GM12873 (cell line): Measurements from ENCODE around the gene MZB1.

Experiments used
- CTCF ChIP-seq: IDR thresholded peaks from 2 replicates; pipeline ENCODE4 v1.5.1; 2012; ENCODE audit warnings: low read depth, mild to moderate bottlenecking, moderate library complexity, low read length, control low read depth; ENCODE audit not compliant: insufficient read depth; ENCODE audit errors: missing control alignments

Gene MZB1

DNA sequence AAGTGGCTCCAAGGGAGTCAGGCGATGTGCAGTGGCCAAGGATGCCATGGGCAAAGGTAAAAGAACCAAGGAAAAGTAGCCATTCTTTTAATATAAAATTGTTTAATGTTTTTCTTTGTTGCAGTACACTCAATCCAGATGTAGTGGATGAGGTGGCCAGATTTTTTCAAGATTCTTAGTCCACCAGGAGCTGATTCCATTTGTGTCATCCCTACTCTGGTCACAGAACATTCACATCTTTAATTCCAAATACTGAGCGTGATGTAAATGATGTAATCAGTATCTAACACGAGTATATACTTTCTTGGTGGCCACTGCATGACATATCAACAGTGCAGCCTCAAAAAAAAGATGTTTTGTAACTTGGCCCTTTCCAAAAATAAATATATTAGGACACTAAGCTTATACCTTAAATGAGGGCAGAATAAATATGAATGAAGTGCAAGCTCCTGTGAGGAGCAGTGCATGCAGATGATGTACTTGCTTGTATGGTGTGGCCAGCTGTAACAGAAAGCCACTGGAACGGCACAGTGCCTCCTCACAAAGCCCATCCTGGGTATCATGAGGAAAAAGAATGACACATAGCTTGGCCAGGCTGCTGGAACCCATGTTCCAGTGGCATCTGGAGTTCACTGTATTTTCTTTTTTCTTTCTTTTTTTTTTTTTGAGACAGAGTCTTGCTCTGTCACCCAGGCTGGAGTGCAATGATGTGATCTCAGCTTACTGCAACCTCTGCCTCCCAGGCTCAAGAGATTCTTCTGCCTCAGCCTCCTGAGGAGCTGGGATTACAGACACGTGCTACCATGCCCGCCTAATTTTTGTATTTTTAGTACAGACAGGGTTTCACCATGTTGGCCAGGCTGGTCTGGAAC lies 20.6 kb upstream of the MZB1 start:
- TF ChIP-seq CTCF = no peak

- no peak for TF ChIP-seq CTCF
These were observed 18.5 kb upstream of the MZB1 start for GRCh38 chr5:139408191-139408590.

DNA sequence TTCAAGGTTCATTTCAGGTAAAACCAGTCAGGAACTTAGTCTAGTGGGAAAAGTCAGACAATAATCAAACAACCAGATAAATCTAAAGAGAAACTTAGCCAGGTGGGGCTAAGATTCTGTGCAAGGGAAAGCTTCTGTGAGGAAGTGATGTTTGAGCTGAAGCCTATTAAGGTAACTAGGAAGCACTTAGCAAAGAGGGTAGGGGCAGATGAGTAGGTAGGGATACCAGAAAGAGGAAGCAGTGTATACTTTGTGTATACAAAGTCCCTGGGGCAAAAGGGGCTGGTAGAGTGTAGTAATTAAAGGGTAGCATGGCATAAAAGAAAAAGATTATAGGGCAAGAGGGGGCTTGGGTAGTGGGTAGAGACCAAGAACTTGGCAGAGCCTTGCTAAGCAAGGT lies 17.8 kb upstream of the MZB1 start:
- TF ChIP-seq CTCF = no peak

GRCh38 chr5:139406963-139407362 lies 17.2 kb upstream of the MZB1 start:
- no peak for TF ChIP-seq CTCF

- TF ChIP-seq CTCF = no peak
These were observed 14.7 kb upstream of the MZB1 start for GRCh38 chr5:139404484-139404840.

DNA sequence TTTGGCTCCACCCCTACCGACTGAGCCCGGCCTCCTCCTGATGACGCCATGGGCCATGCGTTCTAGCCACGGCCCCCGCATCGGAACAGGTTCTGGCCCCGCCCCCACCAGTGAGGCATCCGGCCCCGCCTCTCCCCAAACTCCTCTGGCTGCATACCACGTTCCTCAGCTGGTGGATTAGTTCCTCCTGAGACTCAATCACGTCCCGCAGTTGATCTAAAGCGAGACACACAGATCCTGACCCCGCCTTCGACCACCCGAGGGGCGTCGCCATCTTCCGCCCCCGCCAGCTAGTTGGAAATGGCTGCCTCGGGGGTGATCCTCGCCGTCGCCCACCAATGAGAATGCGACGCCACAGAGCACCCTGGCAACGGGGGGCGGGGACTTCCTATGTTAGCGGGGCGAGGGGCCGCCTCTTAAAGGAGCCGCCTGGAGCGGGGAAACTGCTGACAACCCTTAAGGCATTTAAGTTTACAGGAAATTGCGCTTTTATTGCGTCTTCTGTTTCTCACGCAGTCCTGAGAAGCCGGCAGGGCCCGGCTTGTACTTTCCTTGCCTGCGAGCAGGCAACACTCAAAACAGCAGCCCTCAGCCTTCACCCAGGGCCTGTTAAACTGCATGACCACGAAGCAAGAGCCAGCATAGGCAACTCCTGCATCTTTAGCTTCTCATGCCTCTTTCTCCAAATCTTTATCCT lies 14.2 kb upstream of the MZB1 start, which contains the start of gene SPATA24:
SPATA24 (minus strand) TSS at position 303 of the 697 bp plus-strand sequence; CDS start at position 274, 29 bp downstream.
- no peak for TF ChIP-seq CTCF

GRCh38 chr5:139403418-139403786 lies 13.7 kb upstream of the MZB1 start:
- TF ChIP-seq CTCF = no peak
